T-helper 2 cell treated with Interferon-gamma antibody and Interleukin-4, amounts not matched to agents 100 ng/mL and 5 ng/mL, for 36 hours (primary cell): ENCODE results near the gene GALNT4. TPM values are rescaled to one million over a fixed set of nuclear protein-coding genes. Genes with fewer than 3 reads are reported as not detected.

ENCODE experiments used
- intact Hi-C: fragments of 100-400 bp; cut with micrococcal nuclease; formaldehyde crosslinking; loops from one replicate; pipeline ENCODE4 v1.15.1; 2023
- total RNA-seq: library from RNA; stranded (reverse); gene quantifications from 2 replicates; pipeline ENCODE4 v1.2.3, GENCODE V29; 2022

The GALNT4 gene
- total RNA-seq, 1 donor from 2014 or later, result 15.4 TPM

GRCh38 chr12:89497005-89497404 is 27.6 kb downstream of the GALNT4 start:
- intact Hi-C loops, result no loop called here

- intact Hi-C loops, result loop anchor here (2.0 kb wide), 2 partner anchors 26 to 32 kb away; partner anchors contain the start of gene POC1B
Measured at GRCh38 chr12:89494411-89495231, 30.0 kb downstream of the GALNT4 start.

- intact Hi-C loops, result loop anchor here (2.0 kb wide), 2 partner anchors 25 to 33 kb away; partner anchors contain the start of gene POC1B
Measured at GRCh38 chr12:89493670-89494302, 30.8 kb downstream of the GALNT4 start.

- intact Hi-C loops, result no loop called here
Measured at GRCh38 chr12:89492883-89493282, 31.7 kb downstream of the GALNT4 start.

GRCh38 chr12:89490922-89491321 is 33.7 kb downstream of the GALNT4 start:
- intact Hi-C loops, result no loop called here

- intact Hi-C loops, result no loop called here
Measured at GRCh38 chr12:89486264-89486663, 38.3 kb downstream of the GALNT4 start.

DNA sequence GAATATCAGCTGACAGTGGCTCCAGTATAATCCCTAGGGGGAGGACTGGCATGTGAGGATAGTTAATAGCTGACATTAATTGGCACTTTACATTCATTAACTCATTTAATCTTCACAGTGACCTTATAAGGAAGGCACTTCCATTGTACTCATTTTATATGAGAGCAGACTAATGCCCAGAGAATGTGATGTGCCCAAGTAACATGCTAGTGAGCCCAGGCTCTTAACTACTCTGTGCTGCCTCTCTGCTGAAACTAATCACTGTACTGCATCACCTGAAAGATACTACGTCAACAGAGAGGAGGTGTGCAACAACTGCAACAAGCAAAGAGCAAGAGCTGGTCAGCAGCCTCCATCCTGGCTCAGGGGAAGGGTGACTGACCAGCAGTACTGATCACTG is 40.1 kb downstream of the GALNT4 start:
- intact Hi-C loops, result no loop called here

DNA sequence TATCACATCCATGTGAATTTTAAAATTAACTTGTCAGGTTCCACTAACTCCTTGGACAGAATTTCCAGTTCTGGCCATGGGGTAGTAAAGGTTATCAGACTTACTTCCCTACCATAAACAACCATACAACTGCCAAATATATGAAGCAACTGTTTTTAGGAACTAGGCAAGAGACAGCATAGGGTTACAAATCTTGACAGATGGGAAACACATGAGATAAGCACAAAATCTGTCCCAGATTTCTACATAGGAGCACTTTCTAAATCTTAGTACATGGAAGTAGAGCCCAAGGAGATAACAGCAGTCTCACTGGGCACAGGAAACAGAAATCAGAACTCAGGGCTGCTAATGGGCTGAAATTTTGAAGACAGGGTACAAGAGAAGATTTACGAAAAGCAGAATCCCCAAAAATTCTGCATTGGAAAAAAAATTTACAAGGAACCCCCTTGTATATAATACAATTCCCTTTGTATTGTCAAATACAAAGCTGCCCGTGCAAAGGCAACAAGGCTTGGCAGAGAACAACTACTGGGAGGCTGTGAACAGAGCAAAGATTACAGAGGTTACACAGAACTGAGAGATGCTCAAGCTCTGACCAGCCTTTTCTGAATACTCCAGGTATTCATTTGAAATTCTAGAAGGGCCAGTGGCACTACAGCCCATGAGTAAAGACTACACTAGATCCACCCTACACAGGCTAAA is 43.2 kb downstream of the GALNT4 start:
- intact Hi-C loops, result no loop called here

GRCh38 chr12:89479982-89480381 is 44.6 kb downstream of the GALNT4 start:
- intact Hi-C loops, result loop anchor here (10.0 kb wide), 1 partner anchor 625 kb away; no protein-coding TSS in a partner anchor

DNA sequence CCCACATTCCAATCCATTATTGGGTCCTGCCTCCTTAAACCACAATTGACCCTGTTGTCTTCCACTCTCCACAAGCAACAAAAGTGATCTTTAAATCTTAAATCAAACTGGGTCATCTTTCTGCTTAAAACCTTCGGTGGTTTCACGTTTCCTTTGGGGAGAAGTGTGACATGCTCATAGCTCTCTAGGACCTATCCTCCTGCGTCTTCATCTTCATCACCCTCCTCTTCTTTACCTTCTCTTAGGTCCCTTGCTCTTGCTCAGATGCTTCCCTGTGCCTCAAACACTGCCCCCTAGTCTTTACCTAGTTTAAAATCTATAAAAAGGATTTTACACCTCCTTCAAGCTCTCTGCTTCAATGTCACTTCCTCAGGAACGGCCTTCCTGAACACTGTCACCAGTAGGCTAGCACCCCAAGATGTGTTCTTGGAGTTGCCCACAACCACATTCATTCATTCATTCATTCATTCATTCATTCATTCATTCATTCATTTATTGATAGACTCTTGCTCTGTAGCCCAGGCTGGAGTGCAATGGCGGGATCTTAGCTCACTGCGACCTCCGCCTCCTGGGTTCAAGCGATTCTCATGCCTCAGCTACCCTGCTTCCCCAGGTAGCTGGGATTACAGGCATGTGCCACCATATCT is 46.8 kb downstream of the GALNT4 start:
- intact Hi-C loops, result loop anchor here (10.0 kb wide), 1 partner anchor 627 kb away; no protein-coding TSS in a partner anchor

DNA sequence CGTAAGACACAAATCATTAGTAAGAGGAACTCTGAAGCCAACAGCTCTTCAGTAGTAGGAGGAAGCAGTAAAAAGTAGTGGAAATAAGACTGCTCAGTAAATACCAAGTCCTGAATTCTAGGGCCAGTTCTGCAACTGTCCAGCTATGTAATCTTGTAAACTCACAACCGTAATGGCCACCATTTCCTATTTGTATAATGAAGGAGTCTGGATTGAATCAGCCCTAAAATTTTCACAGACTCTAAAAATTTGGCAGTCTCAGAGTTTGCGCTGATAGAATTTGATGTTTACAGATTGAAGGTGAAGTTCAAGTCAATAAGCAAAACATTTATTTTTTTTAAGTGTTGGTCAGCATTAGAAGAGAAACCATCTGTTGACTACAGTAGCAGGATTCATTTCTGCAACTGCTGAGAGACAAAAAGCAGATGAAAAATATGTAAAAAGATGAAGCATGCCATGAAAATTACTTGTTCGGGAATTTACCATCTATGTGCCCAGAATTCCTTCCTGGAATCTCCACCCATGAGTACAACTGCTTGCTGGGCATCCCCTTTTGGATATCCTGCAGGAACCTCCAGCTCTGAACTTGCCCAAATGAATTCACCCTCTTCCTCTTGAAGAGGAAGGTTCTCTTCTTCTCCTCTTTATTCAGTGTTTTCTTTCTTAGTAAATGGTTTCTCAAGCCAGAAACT is 47.5 kb downstream of the GALNT4 start:
- intact Hi-C loops, result loop anchor here (10.0 kb wide), 1 partner anchor 628 kb away; no protein-coding TSS in a partner anchor

- intact Hi-C loops, result loop anchor here (10.0 kb wide), 1 partner anchor 629 kb away; no protein-coding TSS in a partner anchor
Measured at GRCh38 chr12:89476232-89476631, 48.4 kb downstream of the GALNT4 start.

DNA sequence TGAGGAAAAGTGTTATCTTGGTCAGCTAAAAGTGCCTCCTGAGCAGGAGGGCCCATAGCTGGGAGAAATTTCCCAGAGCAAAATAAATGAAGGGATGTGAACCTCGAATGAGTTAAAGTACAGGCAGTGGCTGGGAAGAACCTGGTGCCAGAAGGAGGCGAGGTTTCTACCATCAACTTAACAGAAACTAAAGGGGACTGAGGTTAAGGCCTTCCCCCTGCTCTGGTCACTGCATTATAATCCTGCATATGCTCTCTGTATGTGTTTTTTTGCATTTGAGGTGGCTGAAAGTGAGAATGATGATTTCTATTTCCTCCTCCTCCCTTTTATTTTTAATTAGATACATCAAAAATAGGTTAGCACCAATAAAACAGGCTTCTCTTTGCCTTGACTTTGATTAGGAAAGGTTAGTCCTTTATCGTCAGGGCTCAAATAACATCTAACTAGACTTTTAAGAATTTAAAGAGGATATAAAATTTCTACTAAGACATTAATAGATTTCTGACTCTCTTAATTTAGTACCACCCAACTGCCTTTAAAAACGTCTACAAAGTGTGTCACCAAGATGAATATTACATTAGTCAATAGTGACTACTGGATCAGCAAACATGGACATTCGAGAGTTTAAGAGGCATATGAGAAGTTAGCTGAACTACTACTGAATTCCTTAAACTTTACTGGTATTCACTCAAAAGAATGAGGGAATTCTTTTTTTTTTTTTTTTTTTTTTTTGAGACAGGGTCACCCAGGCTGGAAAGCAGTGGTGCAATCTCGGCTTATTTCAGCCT is 49.2 kb downstream of the GALNT4 start:
- intact Hi-C loops, result loop anchor here (10.0 kb wide), 1 partner anchor 629 kb away; no protein-coding TSS in a partner anchor

DNA sequence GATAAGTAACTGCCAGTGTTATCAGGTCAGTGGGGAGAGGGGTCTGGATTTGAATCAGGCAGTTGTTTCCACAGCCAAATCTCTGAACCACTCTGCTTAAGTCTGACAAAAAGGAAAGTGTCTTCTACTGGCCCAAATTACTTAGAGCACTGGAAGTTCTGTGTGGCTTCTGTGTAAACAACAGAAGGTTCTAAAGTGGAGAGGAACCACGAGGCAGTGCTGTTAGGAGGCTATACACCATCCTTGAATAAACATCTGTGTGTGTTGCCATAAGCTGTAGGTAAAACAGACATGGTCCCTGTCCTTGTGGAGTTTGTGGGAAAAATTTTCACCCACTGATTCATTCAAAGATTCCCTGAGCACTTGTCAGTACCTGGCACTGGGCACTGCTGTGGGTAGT is 50.0 kb downstream of the GALNT4 start:
- intact Hi-C loops, result loop anchor here (10.0 kb wide), 1 partner anchor 630 kb away; no protein-coding TSS in a partner anchor

Other genes starting within 250 kb of the GALNT4 start
- gene DUSP6, start 172.3 kb downstream of the GALNT4 start, total RNA-seq, result 154 and 158 TPM in 2 replicates
- gene POC1B, start 1.3 kb upstream of the GALNT4 start, total RNA-seq, result 33.4 and 34.4 TPM in 2 replicates
- 20.0 and 24.6 TPM in 2 replicates for gene ATP2B1, start 184.0 kb upstream of the GALNT4 start, total RNA-seq